ENCODE data around the gene CEACAM5. TPM values are rescaled to one million over a fixed set of nuclear protein-coding genes. Genes with fewer than 3 reads are reported as not detected.

The CEACAM5 gene
- total RNA-seq, 1 experiment from 2014 or later = not detected

DNA sequence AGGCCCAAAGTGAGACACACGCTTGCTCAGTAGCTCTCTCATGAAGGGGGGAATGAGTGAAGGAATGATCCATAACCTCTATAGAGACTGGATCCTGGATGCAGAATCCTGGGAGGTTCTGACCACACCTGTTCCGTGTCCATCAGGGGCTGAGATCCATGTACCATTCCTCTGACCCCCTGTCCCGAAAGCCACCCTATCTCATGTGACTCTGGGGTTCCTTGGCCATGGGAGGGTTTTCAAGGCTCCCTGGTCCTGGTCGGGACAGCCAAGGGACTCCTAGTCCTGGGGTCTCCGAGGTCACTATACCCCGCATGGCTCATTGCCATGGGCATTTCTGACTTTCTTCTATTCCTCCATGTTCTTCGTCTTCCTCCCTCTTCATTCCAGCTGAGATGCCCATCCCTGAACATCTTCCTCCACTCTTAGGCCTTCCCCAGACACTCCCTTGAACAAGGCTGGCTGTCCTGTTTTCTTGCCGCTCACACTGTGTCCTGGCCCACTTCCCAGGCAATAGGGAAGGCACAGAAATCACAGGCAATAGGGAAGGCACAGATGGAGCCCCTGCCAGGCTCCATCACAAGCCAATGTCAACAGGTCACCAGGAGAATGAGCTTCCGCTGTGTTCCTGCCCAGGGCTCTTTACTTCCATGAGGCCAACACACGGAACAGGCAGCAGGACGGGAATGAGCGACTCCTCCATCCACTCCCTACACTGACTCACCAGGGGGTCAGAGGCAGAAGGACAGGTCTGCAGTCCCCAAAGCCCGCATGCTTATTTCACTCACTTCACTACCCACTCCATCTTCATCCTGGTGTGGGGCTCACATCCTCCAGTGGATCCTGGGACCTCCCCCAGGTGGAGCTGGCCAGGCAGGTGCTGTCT, 3.2 kb downstream of the CEACAM5 start:
- Histone ChIP-seq H3K4me3 (ENCODE audit: low read length) (no peak overlapping the region), H3K36me3 (ENCODE audit: insufficient read depth, low read length) (no peaks in the 10 kb centered on the region), H3K4me1 (ENCODE audit: low read length) (no peaks in the 10 kb centered on the region), H3K9me3 (ENCODE audit: low read length) (no peaks in the 10 kb centered on the region), H2AFZ (ENCODE audit: low read length) (no peak overlapping the region), H4K20me1 (ENCODE audit: insufficient read depth, low read depth, low read length) (no peaks in the 10 kb centered on the region), H3K27ac (ENCODE audit: low read length) (no peak overlapping the region), H3K4me2 (ENCODE audit: low read depth, low read length, poor library complexity, severe bottlenecking) (no peak overlapping the region), H3K79me2 (ENCODE audit: low read length) (no peaks in the 10 kb centered on the region), H3K9me2 (replicated peaks; ENCODE audit: insufficient read depth, low read length) (no peaks in the 10 kb centered on the region), H3K9ac (ENCODE audit: low read length) (no peak overlapping the region), H3K27me3 (ENCODE audit: low read length) (no peaks in the 10 kb centered on the region)
- no peak for DNase-seq

DNA sequence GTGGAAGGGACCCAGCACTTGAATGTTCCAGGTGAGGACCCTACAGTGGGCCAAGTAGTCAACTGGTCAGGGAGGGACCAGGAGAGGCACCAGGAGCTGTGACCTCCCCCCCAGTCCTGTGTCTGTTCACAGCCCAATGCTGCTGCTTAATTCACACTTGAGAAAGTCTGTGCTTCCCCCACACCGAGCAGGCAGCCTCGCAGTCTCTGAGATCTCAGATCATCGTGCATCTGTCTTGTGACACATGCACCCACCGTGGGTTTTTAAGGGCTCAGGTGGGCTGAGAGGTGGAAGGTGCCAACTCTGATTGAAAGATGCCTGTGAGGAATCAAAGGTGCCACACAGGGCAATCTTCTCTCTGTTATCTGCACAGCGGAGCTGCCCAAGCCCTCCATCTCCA, 6.2 kb downstream of the CEACAM5 start:
- no peak for DNase-seq
- H3K4me3 ChIP-seq (ENCODE audit: low read length) = no peak overlapping the region
- H3K27ac ChIP-seq (ENCODE audit: low read length) = no peak overlapping the region
- H3K4me1 ChIP-seq (ENCODE audit: low read length) = no peaks in the 10 kb centered on the region
- no peaks in the 10 kb centered on the region for H3K9me3 ChIP-seq (ENCODE audit: low read length)
- no peaks in the 10 kb centered on the region for H3K27me3 ChIP-seq (ENCODE audit: low read length)
- H3K79me2 ChIP-seq (ENCODE audit: low read length) = no peaks in the 10 kb centered on the region
- H3K9ac ChIP-seq (ENCODE audit: low read length) = no peak overlapping the region
- no peaks in the 10 kb centered on the region for H3K36me3 ChIP-seq (ENCODE audit: insufficient read depth, low read length)
- no peaks in the 10 kb centered on the region for H3K9me2 ChIP-seq (replicated peaks; ENCODE audit: insufficient read depth, low read length)
- H4K20me1 ChIP-seq (ENCODE audit: insufficient read depth, low read depth, low read length) = no peaks in the 10 kb centered on the region
- H3K4me2 ChIP-seq (ENCODE audit: low read depth, low read length, poor library complexity, severe bottlenecking) = no peak overlapping the region
- no peak overlapping the region for H2AFZ ChIP-seq (ENCODE audit: low read length)

DNA sequence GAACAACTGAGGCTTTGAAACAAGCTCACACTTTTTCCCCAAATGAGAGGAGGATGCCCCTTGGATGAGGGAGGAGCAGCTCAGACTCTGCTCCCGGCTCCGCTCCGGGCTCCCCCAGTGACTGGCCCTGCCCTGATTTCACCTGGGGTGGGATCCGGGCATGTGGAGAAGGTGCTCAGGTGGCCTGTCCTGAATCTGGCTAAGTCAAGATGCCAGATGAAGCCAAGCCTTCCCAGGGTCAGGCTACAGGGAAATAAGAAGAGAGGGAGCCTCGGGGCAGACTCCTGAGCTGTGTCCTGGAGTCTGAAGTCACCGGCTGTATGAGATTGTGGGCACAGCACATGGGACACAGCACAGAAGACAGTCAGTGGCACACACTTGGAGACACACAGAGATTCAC, 10.3 kb downstream of the CEACAM5 start:
- Histone ChIP-seq H3K9ac (ENCODE audit: low read length) (no peak overlapping the region), H3K79me2 (ENCODE audit: low read length) (no peaks in the 10 kb centered on the region), H3K27ac (ENCODE audit: low read length) (no peak overlapping the region), H3K4me1 (ENCODE audit: low read length) (no peaks in the 10 kb centered on the region), H4K20me1 (ENCODE audit: insufficient read depth, low read depth, low read length) (no peaks in the 10 kb centered on the region), H3K9me3 (ENCODE audit: low read length) (no peaks in the 10 kb centered on the region), H3K4me2 (ENCODE audit: low read depth, low read length, poor library complexity, severe bottlenecking) (no peak overlapping the region), H3K36me3 (ENCODE audit: insufficient read depth, low read length) (no peaks in the 10 kb centered on the region), H3K4me3 (ENCODE audit: low read length) (no peak overlapping the region), H3K27me3 (ENCODE audit: low read length) (no peaks in the 10 kb centered on the region), H2AFZ (ENCODE audit: low read length) (no peak overlapping the region), H3K9me2 (replicated peaks; ENCODE audit: insufficient read depth, low read length) (no peaks in the 10 kb centered on the region)
- DNase-seq = no peak

DNA sequence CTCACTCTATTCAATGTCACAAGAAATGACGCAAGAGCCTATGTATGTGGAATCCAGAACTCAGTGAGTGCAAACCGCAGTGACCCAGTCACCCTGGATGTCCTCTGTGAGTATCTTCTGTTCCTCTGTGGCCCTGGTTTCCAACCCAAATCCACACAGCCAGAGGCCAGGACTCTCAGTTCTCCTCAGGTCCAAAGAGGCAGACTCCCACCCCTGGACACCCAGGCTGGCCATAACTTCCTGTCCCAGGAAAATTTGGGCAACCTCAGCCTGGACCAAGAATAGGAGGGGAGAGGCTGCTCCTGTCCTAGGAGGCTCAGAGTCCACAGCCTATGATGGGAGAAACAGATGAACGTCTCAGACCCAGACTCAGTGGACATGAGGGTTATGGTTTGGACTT, 11.7 kb downstream of the CEACAM5 start:
- H3K9ac ChIP-seq (ENCODE audit: low read length) = no peak overlapping the region
- H3K79me2 ChIP-seq (ENCODE audit: low read length) = no peaks in the 10 kb centered on the region
- H3K9me3 ChIP-seq (ENCODE audit: low read length) = no peaks in the 10 kb centered on the region
- H3K4me3 ChIP-seq (ENCODE audit: low read length) = no peak overlapping the region
- no peak for DNase-seq
- H3K27me3 ChIP-seq (ENCODE audit: low read length) = no peaks in the 10 kb centered on the region
- no peaks in the 10 kb centered on the region for H4K20me1 ChIP-seq (ENCODE audit: insufficient read depth, low read depth, low read length)
- no peaks in the 10 kb centered on the region for H3K9me2 ChIP-seq (replicated peaks; ENCODE audit: insufficient read depth, low read length)
- H3K36me3 ChIP-seq (ENCODE audit: insufficient read depth, low read length) = no peaks in the 10 kb centered on the region
- no peak overlapping the region for H3K27ac ChIP-seq (ENCODE audit: low read length)
- no peak overlapping the region for H3K4me2 ChIP-seq (ENCODE audit: low read depth, low read length, poor library complexity, severe bottlenecking)
- H2AFZ ChIP-seq (ENCODE audit: low read length) = no peak overlapping the region
- no peaks in the 10 kb centered on the region for H3K4me1 ChIP-seq (ENCODE audit: low read length)

DNA sequence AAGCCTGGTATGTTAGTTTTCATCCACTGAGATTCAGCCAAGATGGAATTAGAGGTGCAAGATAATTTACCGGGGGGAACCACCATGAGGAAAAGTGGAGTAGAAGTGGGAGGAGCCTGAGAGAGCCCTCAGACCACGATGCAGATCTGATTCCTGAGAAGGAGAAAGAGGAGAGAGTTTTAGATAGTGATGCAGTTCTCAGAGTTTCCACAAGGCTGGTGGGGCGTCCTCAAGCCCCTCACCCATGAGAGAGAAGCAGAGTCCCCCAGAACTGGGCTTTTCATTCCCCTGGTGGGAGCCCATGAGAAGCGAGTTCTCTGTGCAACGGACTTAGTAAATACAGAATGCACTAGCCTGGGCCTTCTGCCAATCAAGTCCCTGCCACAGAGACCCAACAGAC, 18.1 kb downstream of the CEACAM5 start:
- Histone ChIP-seq H3K27ac (ENCODE audit: low read length) (no peak overlapping the region), H4K20me1 (ENCODE audit: insufficient read depth, low read depth, low read length) (no peaks in the 10 kb centered on the region), H2AFZ (ENCODE audit: low read length) (no peak overlapping the region), H3K4me1 (ENCODE audit: low read length) (no peaks in the 10 kb centered on the region), H3K4me2 (ENCODE audit: low read depth, low read length, poor library complexity, severe bottlenecking) (no peak overlapping the region), H3K9me2 (replicated peaks; ENCODE audit: insufficient read depth, low read length) (no peaks in the 10 kb centered on the region), H3K27me3 (ENCODE audit: low read length) (no peaks in the 10 kb centered on the region), H3K9ac (ENCODE audit: low read length) (no peak overlapping the region), H3K9me3 (ENCODE audit: low read length) (no peaks in the 10 kb centered on the region), H3K36me3 (ENCODE audit: insufficient read depth, low read length) (no peaks in the 10 kb centered on the region), H3K4me3 (ENCODE audit: low read length) (no peak overlapping the region), H3K79me2 (ENCODE audit: low read length) (no peaks in the 10 kb centered on the region)
- no peak for DNase-seq

DNA sequence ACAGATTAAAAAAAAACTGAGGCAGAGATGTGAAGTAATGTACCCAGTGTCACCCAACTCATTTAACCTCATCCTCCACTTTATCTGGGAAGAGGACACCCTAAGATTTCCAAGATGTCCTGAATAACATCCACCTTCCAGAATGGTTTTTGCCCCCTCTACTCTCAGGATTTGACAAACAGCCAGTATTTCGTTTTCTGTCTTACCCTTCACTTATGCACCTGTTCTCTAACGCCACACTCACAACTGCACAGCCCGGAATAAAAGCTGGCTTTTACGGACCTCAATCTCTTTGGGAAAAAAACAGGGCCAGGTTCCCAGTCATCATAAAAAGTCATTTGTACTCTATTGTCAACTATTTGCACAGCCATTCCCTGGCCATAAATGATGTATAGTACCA, 25.7 kb downstream of the CEACAM5 start:
- Histone ChIP-seq H3K9me2 (replicated peaks; ENCODE audit: insufficient read depth, low read length) (no peaks in the 10 kb centered on the region), H3K27ac (ENCODE audit: low read length) (no peak overlapping the region), H3K4me2 (ENCODE audit: low read depth, low read length, poor library complexity, severe bottlenecking) (no peak overlapping the region), H3K79me2 (ENCODE audit: low read length) (no peaks in the 10 kb centered on the region), H3K4me3 (ENCODE audit: low read length) (no peak overlapping the region), H2AFZ (ENCODE audit: low read length) (no peak overlapping the region), H3K27me3 (ENCODE audit: low read length) (no peaks in the 10 kb centered on the region), H3K4me1 (ENCODE audit: low read length) (no peaks in the 10 kb centered on the region), H3K9me3 (ENCODE audit: low read length) (no peaks in the 10 kb centered on the region), H3K9ac (ENCODE audit: low read length) (no peak overlapping the region), H3K36me3 (ENCODE audit: insufficient read depth, low read length) (no peaks in the 10 kb centered on the region), H4K20me1 (ENCODE audit: insufficient read depth, low read depth, low read length) (no peaks in the 10 kb centered on the region)
- no peak for DNase-seq

DNA sequence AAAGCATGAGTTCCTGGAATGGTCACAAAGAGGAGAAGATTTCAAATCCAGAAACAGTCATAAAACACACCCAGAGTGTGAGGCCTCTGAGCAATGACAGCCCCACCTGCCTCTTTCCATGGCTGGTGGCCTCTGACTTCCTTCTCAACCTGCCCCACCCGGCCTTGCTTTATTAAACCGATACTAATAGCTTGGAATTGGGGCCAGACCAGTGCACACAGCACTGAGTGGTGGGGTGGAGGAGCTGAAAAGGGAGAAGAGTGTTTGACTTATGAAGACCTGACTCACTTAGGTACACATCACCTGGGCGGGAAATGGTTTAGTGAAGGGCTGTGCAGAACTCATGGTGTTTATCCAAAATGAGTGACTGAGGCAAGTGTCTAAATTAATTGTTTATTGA, 26.2 kb downstream of the CEACAM5 start:
- H3K9me2 ChIP-seq (replicated peaks; ENCODE audit: insufficient read depth, low read length) = no peaks in the 10 kb centered on the region
- no peaks in the 10 kb centered on the region for H4K20me1 ChIP-seq (ENCODE audit: insufficient read depth, low read depth, low read length)

DNA sequence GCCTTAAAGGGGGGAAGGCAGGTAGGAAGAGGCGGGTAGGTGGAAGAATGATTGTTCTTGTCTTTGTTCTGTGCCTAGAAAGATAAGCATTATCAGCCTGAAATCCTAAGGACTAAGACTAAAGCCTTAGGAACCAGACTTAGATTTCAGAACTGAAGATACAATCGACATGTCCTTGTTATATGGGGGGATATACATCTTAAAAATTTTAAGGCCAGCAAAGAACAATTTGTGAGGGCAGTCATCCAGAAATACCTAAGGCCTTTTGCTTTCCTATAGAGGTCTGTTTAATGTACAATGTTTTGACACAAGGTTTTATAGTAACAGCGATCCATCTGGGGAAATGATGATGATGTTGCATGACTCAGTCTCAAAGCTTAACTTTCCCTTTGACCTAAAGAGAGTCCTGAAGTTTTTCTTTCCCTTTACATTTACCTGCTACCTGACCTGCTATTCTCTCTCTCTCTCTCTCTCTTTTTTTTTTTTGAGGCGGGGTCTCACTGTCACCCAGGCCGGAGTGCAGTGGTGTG, 26.7 kb downstream of the CEACAM5 start:
- no peaks in the 10 kb centered on the region for H4K20me1 ChIP-seq (ENCODE audit: insufficient read depth, low read depth, low read length)
- no peak overlapping the region for H3K27ac ChIP-seq (ENCODE audit: low read length)
- no peaks in the 10 kb centered on the region for H3K36me3 ChIP-seq (ENCODE audit: insufficient read depth, low read length)
- H3K4me1 ChIP-seq (ENCODE audit: low read length) = no peaks in the 10 kb centered on the region
- no peaks in the 10 kb centered on the region for H3K79me2 ChIP-seq (ENCODE audit: low read length)
- DNase-seq = no peak
- H3K4me2 ChIP-seq (ENCODE audit: low read depth, low read length, poor library complexity, severe bottlenecking) = no peak overlapping the region
- H3K9me2 ChIP-seq (replicated peaks; ENCODE audit: insufficient read depth, low read length) = no peaks in the 10 kb centered on the region
- no peak overlapping the region for H3K4me3 ChIP-seq (ENCODE audit: low read length)
- H3K9ac ChIP-seq (ENCODE audit: low read length) = no peak overlapping the region
- no peaks in the 10 kb centered on the region for H3K9me3 ChIP-seq (ENCODE audit: low read length)
- H2AFZ ChIP-seq (ENCODE audit: low read length) = no peak overlapping the region
- H3K27me3 ChIP-seq (ENCODE audit: low read length) = no peaks in the 10 kb centered on the region

More for the DNA sequence above, 26.2 kb downstream of the CEACAM5 start:
- Histone ChIP-seq H3K9me3 (ENCODE audit: low read length) (no peaks in the 10 kb centered on the region), H3K9ac (ENCODE audit: low read length) (no peak overlapping the region), H3K4me2 (ENCODE audit: low read depth, low read length, poor library complexity, severe bottlenecking) (no peak overlapping the region), H3K27ac (ENCODE audit: low read length) (no peak overlapping the region), H2AFZ (ENCODE audit: low read length) (no peak overlapping the region), H3K36me3 (ENCODE audit: insufficient read depth, low read length) (no peaks in the 10 kb centered on the region), H3K27me3 (ENCODE audit: low read length) (no peaks in the 10 kb centered on the region), H3K4me1 (ENCODE audit: low read length) (no peaks in the 10 kb centered on the region), H3K79me2 (ENCODE audit: low read length) (no peaks in the 10 kb centered on the region), H3K4me3 (ENCODE audit: low read length) (no peak overlapping the region)
- no peak for DNase-seq
